DND-41 (cell line): ENCODE results near the gene PVRIG.
"Not testable (repeated sequence)": the region's sequence is repeated elsewhere in the genome, so short reads cannot be mapped to it uniquely, and the experiment has no call there.

ENCODE experiments used
- CTCF ChIP-seq: IDR thresholded peaks from 2 replicates; pipeline ENCODE4 v1.5.1; 2012; ENCODE audit warnings: borderline replicate concordance, low read length, moderate library complexity, mild to moderate bottlenecking; ENCODE audit not compliant: poor library complexity, severe bottlenecking; ENCODE audit errors: extremely low read depth
- EZH2 ChIP-seq: IDR thresholded peaks from 3 replicates; pipeline ENCODE4 v1.6.1; 2012; ENCODE audit warnings: borderline replicate concordance, low read depth, mild to moderate bottlenecking, moderate library complexity, low read length, inconsistent platforms; ENCODE audit not compliant: severe bottlenecking

DNA sequence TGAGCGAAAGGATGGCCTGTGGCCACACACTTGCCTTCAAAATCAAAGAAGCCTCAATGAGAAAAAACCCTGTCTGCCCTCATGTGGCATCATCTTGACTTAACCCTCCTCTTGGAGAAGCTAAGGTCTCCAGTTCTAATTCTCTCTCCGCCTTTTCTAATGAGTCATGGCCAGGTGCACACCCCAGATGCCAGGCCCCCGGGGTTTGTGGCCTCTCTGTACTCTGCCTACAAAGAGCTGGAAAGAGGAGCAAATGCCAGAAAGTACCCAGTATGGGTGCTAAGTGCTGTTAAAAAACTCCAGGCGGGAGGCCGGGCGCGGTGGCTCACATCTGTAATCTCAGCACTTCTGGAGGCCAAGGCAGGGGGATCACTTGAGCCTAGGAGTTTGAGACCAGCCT is 20.2 kb downstream of the PVRIG start:
- not testable (repeated sequence) for TF ChIP-seq CTCF, EZH2
